H1 (cell line): ENCODE results near the gene PDZRN4. TPM values are rescaled to one million over a fixed set of nuclear protein-coding genes. Genes with fewer than 3 reads are reported as not detected.

ENCODE experiments used
- CTCF ChIA-PET: fragments of 300-600 bp; sonication (Branson Sonifier 250); formaldehyde crosslinking; loops from one replicate; lab custom pipeline; 2021; ENCODE audit not compliant: partially characterized antibody; lab: Charles Lee
- POLR2A ChIA-PET: fragments of 300-600 bp; sonication (Branson Sonifier 250); formaldehyde crosslinking; loops from one replicate; lab custom pipeline; 2021; ENCODE audit warnings: inconsistent platforms; ENCODE audit not compliant: partially characterized antibody; lab: Charles Lee
- DNase-seq, 2 experiments: peaks; one replicate each; pipeline versions ENCODE4 v3.0.0 to v3.0.0-alpha.2; 2010 to 2022; ENCODE audit warnings: low spot score in 2 of 2, low read depth in 1 of 2, mixed read lengths in 1 of 2
- FAIRE-seq: peaks from 2 replicates; lab custom pipeline; 2011; peaks lifted over from hg19 to GRCh38; lab: Jason Lieb, UNC
- H2AFZ ChIP-seq: 2 replicates; pipeline ENCODE4 v1.8.1; 2012; ENCODE audit warnings: low read length, inconsistent platforms
- H2AK5ac ChIP-seq: 2 replicates; pipeline ENCODE4 v1.6.1; 2013; ENCODE audit warnings: low read depth, low read length
- H2BK120ac ChIP-seq: replicated peaks from 2 replicates; pipeline ENCODE3; 2013; ENCODE audit warnings: low read depth, low read length, inconsistent platforms
- H2BK12ac ChIP-seq: 2 replicates; pipeline ENCODE4 v1.6.1; 2013; ENCODE audit warnings: low read depth, low read length
- H2BK15ac ChIP-seq: 2 replicates; pipeline ENCODE4 v1.6.1; 2013; ENCODE audit warnings: low read length
- H2BK20ac ChIP-seq: 2 replicates; pipeline ENCODE4 v1.6.1; 2013; ENCODE audit warnings: low read length
- H2BK5ac ChIP-seq: 2 replicates; pipeline ENCODE4 v1.6.1; 2013; ENCODE audit warnings: low read depth, low read length
- H3K14ac ChIP-seq: 2 replicates; pipeline ENCODE4 v1.6.1; 2013; ENCODE audit warnings: inconsistent platforms; ENCODE audit not compliant: insufficient read length
- H3K18ac ChIP-seq: 2 replicates; pipeline ENCODE4 v1.6.1; 2013; ENCODE audit warnings: low read length; ENCODE audit errors: extremely low read depth
- H3K23ac ChIP-seq: 2 replicates; pipeline ENCODE4 v1.6.1; 2013; ENCODE audit warnings: inconsistent platforms; ENCODE audit not compliant: insufficient read length
- H3K23me2 ChIP-seq: 2 replicates; pipeline ENCODE4 v1.6.1; 2013; ENCODE audit warnings: low read depth, low read length
- H3K27ac ChIP-seq: 2 replicates; pipeline ENCODE4 v1.6.1; 2011; ENCODE audit warnings: low read depth, low read length, inconsistent platforms
- H3K27me3 ChIP-seq, 4 experiments: replicated peaks in 1 of 4; 1 replicate in 1 of 4; 2 replicates in 3 of 4; pipeline versions ENCODE4 v1.6.1 to v1.8.1; 2011 to 2013; ENCODE audit warnings: low read length in 3 of 4, mild to moderate bottlenecking in 3 of 4, inconsistent platforms in 2 of 4, mixed read lengths in 2 of 4, moderate library complexity in 1 of 4; ENCODE audit not compliant: control insufficient read depth in 3 of 4, insufficient read depth in 3 of 4; ENCODE audit errors: extremely low read depth in 1 of 4
- H3K36me3 ChIP-seq, 4 experiments: 2 replicates each; pipeline versions ENCODE4 v1.6.1 to v1.8.1; 2011 to 2013; ENCODE audit warnings: mild to moderate bottlenecking in 4 of 4, low read length in 3 of 4, moderate library complexity in 2 of 4, control low read depth in 1 of 4, inconsistent platforms in 1 of 4; ENCODE audit not compliant: insufficient read depth in 4 of 4, control insufficient read depth in 2 of 4
- H3K4ac ChIP-seq: replicated peaks from 2 replicates; pipeline ENCODE3; 2013; ENCODE audit warnings: low read length, low read depth, mixed read lengths, inconsistent platforms; ENCODE audit not compliant: insufficient read length
- H3K4me1 ChIP-seq, 4 experiments: replicated peaks in 1 of 4; 1 replicate in 1 of 4; 2 replicates in 3 of 4; pipeline versions ENCODE4 v1.6.1 to v1.8.1; 2011 to 2013; ENCODE audit warnings: low read length in 3 of 4, inconsistent platforms in 2 of 4, mixed read lengths in 1 of 4; ENCODE audit not compliant: insufficient read depth in 4 of 4, control insufficient read depth in 3 of 4
- H3K4me2 ChIP-seq, 2 experiments: 2 replicates each; pipeline versions ENCODE4 v1.6.1 to v1.8.1; 2011 to 2013; ENCODE audit warnings: low read depth in 2 of 2, low read length in 2 of 2, control low read depth in 1 of 2, inconsistent platforms in 1 of 2, mild to moderate bottlenecking in 1 of 2; ENCODE audit not compliant: insufficient read depth in 1 of 2
- H3K4me3 ChIP-seq, 4 experiments: fragments of 200-600, 300-600 bp in 1 of 4; sonication (generic), shearing (Covaris generic), sonication (Bioruptor Twin) in 1 of 4; 2 replicates each; pipeline versions ENCODE4 v1.5.1 to v1.8.1; 2011 to 2016; ENCODE audit warnings: low read length in 4 of 4, low read depth in 3 of 4, control low read depth in 2 of 4, inconsistent platforms in 2 of 4, mild to moderate bottlenecking in 2 of 4, mixed read lengths in 1 of 4, moderate library complexity in 1 of 4; ENCODE audit not compliant: insufficient read depth in 2 of 4; ENCODE audit errors: extremely low read depth in 1 of 4
- H3K56ac ChIP-seq: replicated peaks from 2 replicates; pipeline ENCODE3; 2013; ENCODE audit warnings: low read depth, mild to moderate bottlenecking, mixed read lengths, low read length, inconsistent platforms; ENCODE audit not compliant: insufficient read length
- H3K79me1 ChIP-seq: 2 replicates; pipeline ENCODE4 v1.6.1; 2013; ENCODE audit warnings: low read depth, low read length, control low read depth
- H3K79me2 ChIP-seq, 2 experiments: 2 replicates each; pipeline versions ENCODE4 v1.6.1 to v1.8.1; 2012 to 2013; ENCODE audit warnings: low read length in 2 of 2, mild to moderate bottlenecking in 2 of 2, inconsistent platforms in 1 of 2; ENCODE audit not compliant: insufficient read depth in 2 of 2, control insufficient read depth in 1 of 2
- H3K9ac ChIP-seq, 4 experiments: replicated peaks in 1 of 4; 1 replicate in 1 of 4; 2 replicates in 3 of 4; pipeline versions ENCODE4 v1.6.1 to v1.8.1; 2011 to 2013; ENCODE audit warnings: low read depth in 3 of 4, low read length in 3 of 4, control low read depth in 2 of 4, mild to moderate bottlenecking in 2 of 4, moderate library complexity in 2 of 4, inconsistent platforms in 1 of 4; ENCODE audit errors: extremely low read depth in 1 of 4
- H3K9me3 ChIP-seq, 2 experiments: 2 replicates each; pipeline versions ENCODE4 v1.6.1 to v1.8.1; 2012 to 2013; ENCODE audit warnings: mild to moderate bottlenecking in 2 of 2, moderate library complexity in 2 of 2, control low read depth in 1 of 2, inconsistent platforms in 1 of 2, low read depth in 1 of 2, low read length in 1 of 2, mixed read lengths in 1 of 2; ENCODE audit not compliant: insufficient read depth in 2 of 2
- H4K20me1 ChIP-seq, 2 experiments: replicated peaks in 1 of 2; 2 replicates each; pipeline versions ENCODE3 to v1.8.1; 2011 to 2013; ENCODE audit warnings: inconsistent platforms in 2 of 2, low read length in 2 of 2, mild to moderate bottlenecking in 1 of 2; ENCODE audit not compliant: insufficient read depth in 2 of 2, control insufficient read depth in 1 of 2
- H4K5ac ChIP-seq: 2 replicates; pipeline ENCODE4 v1.6.1; 2013; ENCODE audit warnings: low read length, low read depth, mixed read lengths, inconsistent platforms; ENCODE audit not compliant: insufficient read length
- H4K8ac ChIP-seq: 2 replicates; pipeline ENCODE4 v1.8.0; 2013; ENCODE audit warnings: mild to moderate bottlenecking, moderate library complexity, low read length, inconsistent platforms; ENCODE audit not compliant: insufficient read depth; ENCODE audit errors: extremely low read depth
- H4K91ac ChIP-seq: replicated peaks from 2 replicates; pipeline ENCODE3; 2013; ENCODE audit warnings: low read length, mixed read lengths, inconsistent platforms; ENCODE audit not compliant: insufficient read length
- CBX8 ChIP-seq: fragments of 300-800, 300-1000 bp; sonication (generic); IDR thresholded peaks from 2 replicates; pipeline ENCODE4 v1.7.1; 2016; ENCODE audit warnings: low read depth, low read length, borderline replicate concordance
- FOSL1 ChIP-seq: IDR thresholded peaks from 2 replicates; pipeline ENCODE4 v1.6.1; 2011; ENCODE audit warnings: mild to moderate bottlenecking, low read depth, low read length, moderate library complexity; ENCODE audit not compliant: insufficient read depth
- HDAC2 ChIP-seq, 2 experiments: fragments of 300-600 bp in 1 of 2; sonication (generic) in 1 of 2; IDR thresholded peaks; 2 replicates each; pipeline ENCODE4 v1.6.1; 2011 to 2012; ENCODE audit warnings: low read depth in 2 of 2, low read length in 2 of 2, mild to moderate bottlenecking in 2 of 2, moderate library complexity in 2 of 2, borderline replicate concordance in 1 of 2, inconsistent platforms in 1 of 2
- POU5F1 ChIP-seq: IDR thresholded peaks from 2 replicates; pipeline ENCODE4 v1.6.1; 2011; ENCODE audit warnings: low read depth, mild to moderate bottlenecking, low read length, moderate library complexity
- RAD21 ChIP-seq, 2 experiments: IDR thresholded peaks in 1 of 2; conservative IDR thresholded peaks in 1 of 2; 2 replicates each; pipeline ENCODE4 v1.6.1; 2011; ENCODE audit warnings: low read depth in 2 of 2, low read length in 2 of 2, improper control_type of control experiment in 1 of 2, inconsistent platforms in 1 of 2, mild to moderate bottlenecking in 1 of 2, moderate library complexity in 1 of 2
- RXRA ChIP-seq: IDR thresholded peaks from 2 replicates; pipeline ENCODE4 v1.6.1; 2011; ENCODE audit warnings: low read depth, mild to moderate bottlenecking, low read length, moderate library complexity; ENCODE audit not compliant: insufficient read depth
- TAF7 ChIP-seq: optimal IDR thresholded peaks from 2 replicates; pipeline ENCODE3; 2011; ENCODE audit warnings: low read depth, mild to moderate bottlenecking, inconsistent platforms, low read length, moderate library complexity, borderline replicate concordance
- TEAD4 ChIP-seq: IDR thresholded peaks from 2 replicates; pipeline ENCODE4 v1.6.1; 2012; ENCODE audit warnings: low read depth, low read length, inconsistent platforms, mixed read lengths
- WGBS, 2 experiments: shearing (Covaris generic) in 1 of 2; methylation state at CpG; one replicate each; pipeline versions ENCODE4 v1.1.6 to v1.1.7; 2013 to 2015; ENCODE audit warnings: low lambda C conversion rate in 2 of 2, mixed read lengths in 2 of 2, inconsistent platforms in 1 of 2, low coverage in 1 of 2, missing lambda C conversion rate in 1 of 2; ENCODE audit not compliant: insufficient replicate concordance in 2 of 2, insufficient coverage in 1 of 2, insufficient read length in 1 of 2; ENCODE audit errors: extremely low coverage in 1 of 2, missing lambda C conversion rate in 1 of 2; 5-methylcytosine and 5-hydroxymethylcytosine counted together
- polyA plus RNA-seq, 7 experiments: library from polyadenylated mRNA; depleted of rRNA in 3 of 7; stranded (reverse) in 5 of 7; unstranded in 2 of 7; fragments of >200 nt in 5 of 7; fragments of 200-250 nt in 2 of 7; gene quantifications; 1 replicate in 5 of 7; 2 replicates in 1 of 7; 4 replicates in 1 of 7; pipeline versions ENCODE4 v1.2.1 to v1.2.3, GENCODE V29; 2011 to 2013; ENCODE audit warnings: missing spikeins in 2 of 7, mixed read lengths in 2 of 7
- total RNA-seq: library from RNA; stranded (reverse); fragmentation: NEBNext Ultra II Directional; extraction: Animal tissue kit (Norgen Biotek cat#: 25700); gene quantifications from 2 replicates; pipeline ENCODE4 v1.2.1, GENCODE V29; 2021
- TF ChIP-seq, protein P1 (sequence below): IDR thresholded peaks from 2 replicates; pipeline ENCODE4 v1.6.1; 2011; ENCODE audit warnings: low read depth, mild to moderate bottlenecking, low read length; ENCODE audit not compliant: insufficient read depth
- TF ChIP-seq, protein P2 (sequence below), 3 experiments: IDR thresholded peaks; 1 replicate in 2 of 3; 2 replicates in 1 of 3; pipeline versions ENCODE4 v1.5.1 to v1.6.1; 2011; ENCODE audit warnings: low read length in 3 of 3, mild to moderate bottlenecking in 3 of 3, inconsistent platforms in 2 of 3, low read depth in 1 of 3, moderate library complexity in 1 of 3; ENCODE audit not compliant: insufficient read depth in 1 of 3; ENCODE audit errors: control extremely low read depth in 1 of 3

Gene PDZRN4
- total and polyA plus RNA-seq, 2 of the 8 experiments (the other 6 are each of a cell fraction or from before 2014, with no cell fraction given), result not detected

DNA sequence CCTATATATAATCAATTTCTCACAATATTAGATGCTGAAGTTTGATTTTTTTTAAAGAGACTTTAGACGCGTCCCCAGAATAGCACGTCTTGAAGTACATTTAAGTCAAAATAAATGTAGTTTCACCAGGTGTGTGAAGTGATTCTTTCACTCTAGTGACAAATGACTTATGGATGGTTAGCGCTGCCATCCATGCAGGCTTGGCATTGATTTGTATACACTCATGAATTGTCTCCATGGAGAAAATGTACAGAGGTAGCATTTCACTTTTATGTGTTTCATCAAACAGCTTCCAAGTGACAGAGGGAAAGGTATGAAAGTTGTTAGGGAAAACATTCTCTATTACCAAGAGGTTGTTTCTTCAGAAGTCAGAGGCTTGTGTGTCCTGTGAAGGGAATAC lies 360.8 kb downstream of the PDZRN4 start:
- Histone ChIP-seq H3K4me1 (no peaks in the 10 kb centered on the region), H3K23ac (no peak overlapping the region), H3K79me1 (no peaks in the 10 kb centered on the region), H2BK20ac (no peak overlapping the region), H3K4me2 (no peak overlapping the region), H3K56ac (no peak overlapping the region), H4K5ac (no peak overlapping the region), H2BK5ac (no peak overlapping the region), H3K18ac (no peak overlapping the region), H3K27me3 (no peaks in the 10 kb centered on the region), H3K4ac (no peak overlapping the region), H2BK12ac (no peak overlapping the region), H2BK120ac (no peak overlapping the region), H3K4me3 (no peak overlapping the region), H3K9ac (no peak overlapping the region), H3K9me3 (no peaks in the 10 kb centered on the region), H4K91ac (no peak overlapping the region), H4K8ac (no peak overlapping the region), H4K20me1 (no peaks in the 10 kb centered on the region), H3K36me3 (no peaks in the 10 kb centered on the region), H2AK5ac (no peak overlapping the region), H2BK15ac (no peak overlapping the region), H3K23me2 (peaks cover 2% of the 10 kb centered on the region; the same call in 1 of the 2 replicates), H3K79me2 (no peaks in the 10 kb centered on the region), H3K27ac (no peak overlapping the region), H2AFZ (no peak overlapping the region), H3K14ac (no peak overlapping the region)
- CTCF ChIA-PET, result interaction anchor here (0.5 kb wide), 1 partner anchor 238 kb away, joined by 3 read pairs; no protein-coding TSS in a partner anchor
- no peak for DNase-seq
- POLR2A ChIA-PET, result no interaction called here
- FAIRE-seq, result no peak
- 95% methylated on average over 4 of the region's 4 CpGs; no CpG with 5 or more reads in 1 of the 2 experiments for WGBS, 2 experiments
- TF ChIP-seq RXRA (no peak), TEAD4 (no peak), POU5F1 (no peak), FOSL1 (no peak), HDAC2 (IDR thresholded peaks at IDR 0.05; ENCODE audit: borderline replicate concordance in 1 of 2, low read depth in 2 of 2, low read length in 2 of 2) (no peak), RAD21 (IDR thresholded peaks at IDR 0.05 in 1 of 2, conservative IDR thresholded peaks at IDR 0.05 in 1 of 2; ENCODE audit: low read depth in 2 of 2, low read length in 2 of 2) (no peak), TAF7 (no peak), CBX8 (no peak)
- TF ChIP-seq, protein P1, sequence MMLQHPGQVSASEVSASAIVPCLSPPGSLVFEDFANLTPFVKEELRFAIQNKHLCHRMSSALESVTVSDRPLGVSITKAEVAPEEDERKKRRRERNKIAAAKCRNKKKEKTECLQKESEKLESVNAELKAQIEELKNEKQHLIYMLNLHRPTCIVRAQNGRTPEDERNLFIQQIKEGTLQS, result no peak
- TF ChIP-seq, protein P2, sequence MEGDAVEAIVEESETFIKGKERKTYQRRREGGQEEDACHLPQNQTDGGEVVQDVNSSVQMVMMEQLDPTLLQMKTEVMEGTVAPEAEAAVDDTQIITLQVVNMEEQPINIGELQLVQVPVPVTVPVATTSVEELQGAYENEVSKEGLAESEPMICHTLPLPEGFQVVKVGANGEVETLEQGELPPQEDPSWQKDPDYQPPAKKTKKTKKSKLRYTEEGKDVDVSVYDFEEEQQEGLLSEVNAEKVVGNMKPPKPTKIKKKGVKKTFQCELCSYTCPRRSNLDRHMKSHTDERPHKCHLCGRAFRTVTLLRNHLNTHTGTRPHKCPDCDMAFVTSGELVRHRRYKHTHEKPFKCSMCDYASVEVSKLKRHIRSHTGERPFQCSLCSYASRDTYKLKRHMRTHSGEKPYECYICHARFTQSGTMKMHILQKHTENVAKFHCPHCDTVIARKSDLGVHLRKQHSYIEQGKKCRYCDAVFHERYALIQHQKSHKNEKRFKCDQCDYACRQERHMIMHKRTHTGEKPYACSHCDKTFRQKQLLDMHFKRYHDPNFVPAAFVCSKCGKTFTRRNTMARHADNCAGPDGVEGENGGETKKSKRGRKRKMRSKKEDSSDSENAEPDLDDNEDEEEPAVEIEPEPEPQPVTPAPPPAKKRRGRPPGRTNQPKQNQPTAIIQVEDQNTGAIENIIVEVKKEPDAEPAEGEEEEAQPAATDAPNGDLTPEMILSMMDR (IDR thresholded peaks at IDR 0.05; ENCODE audit: control extremely low read depth in 1 of 3, insufficient read depth in 1 of 3, low read depth in 1 of 3, low read length in 3 of 3), result no peak
